ENCODE data around the gene PBX1. TPM values are rescaled to one million over a fixed set of nuclear protein-coding genes. Genes with fewer than 3 reads are reported as not detected.

Gene PBX1
- total and polyA plus RNA-seq, 4 donors, result 2.2 to 17.3 (median 5.1) TPM

GRCh38 chr1:164702216-164702615 is 143.2 kb downstream of the PBX1 start:
- Histone ChIP-seq H3K9ac (ENCODE audit: low read depth in 1 of 2, low read length in 2 of 2) (no peak overlapping the region), H3K36me3 (ENCODE audit: control insufficient read depth in 4 of 4, insufficient read depth in 3 of 4, low read depth in 1 of 4, low read length in 3 of 4) (no peaks in the 10 kb centered on the region), H3K9me3 (ENCODE audit: control insufficient read depth in 4 of 4, low read length in 3 of 4) (no peaks in the 10 kb centered on the region), H3K27ac (ENCODE audit: low read depth in 1 of 2, low read length in 2 of 2) (no peak overlapping the region), H3K4me1 (ENCODE audit: control insufficient read depth in 4 of 4, insufficient read depth in 4 of 4, low read length in 3 of 4) (no peaks in the 10 kb centered on the region), H3K27me3 (ENCODE audit: control insufficient read depth in 4 of 4, insufficient read depth in 4 of 4, low read length in 3 of 4) (no peaks in the 10 kb centered on the region), H3K4me3 (ENCODE audit: low read depth in 1 of 3, low read length in 3 of 3) (no peak overlapping the region)
- DNase-seq (ENCODE audit: low spot score), result no peak
- TF ChIP-seq, protein P1, sequence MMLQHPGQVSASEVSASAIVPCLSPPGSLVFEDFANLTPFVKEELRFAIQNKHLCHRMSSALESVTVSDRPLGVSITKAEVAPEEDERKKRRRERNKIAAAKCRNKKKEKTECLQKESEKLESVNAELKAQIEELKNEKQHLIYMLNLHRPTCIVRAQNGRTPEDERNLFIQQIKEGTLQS (IDR thresholded peaks at IDR 0.05), result no peak
- TF ChIP-seq HNF4A (conservative IDR thresholded peaks at IDR 0.05) (no peak), RAD21 (IDR thresholded peaks at IDR 0.05) (no peak), NR2F2 (IDR thresholded peaks at IDR 0.05) (no peak), YY1 (IDR thresholded peaks at IDR 0.05) (no peak), SP1 (IDR thresholded peaks at IDR 0.05) (no peak), GABPA (IDR thresholded peaks at IDR 0.05 in 1 of 2, conservative IDR thresholded peaks at IDR 0.05 in 1 of 2) (no peak), RXRA (IDR thresholded peaks at IDR 0.05) (no peak), JUND (IDR thresholded peaks at IDR 0.05) (no peak), ZBTB33 (IDR thresholded peaks at IDR 0.05) (no peak), TAF1 (conservative IDR thresholded peaks at IDR 0.05) (no peak), HNF4G (IDR thresholded peaks at IDR 0.05) (no peak)
- TF ChIP-seq, protein P2, sequence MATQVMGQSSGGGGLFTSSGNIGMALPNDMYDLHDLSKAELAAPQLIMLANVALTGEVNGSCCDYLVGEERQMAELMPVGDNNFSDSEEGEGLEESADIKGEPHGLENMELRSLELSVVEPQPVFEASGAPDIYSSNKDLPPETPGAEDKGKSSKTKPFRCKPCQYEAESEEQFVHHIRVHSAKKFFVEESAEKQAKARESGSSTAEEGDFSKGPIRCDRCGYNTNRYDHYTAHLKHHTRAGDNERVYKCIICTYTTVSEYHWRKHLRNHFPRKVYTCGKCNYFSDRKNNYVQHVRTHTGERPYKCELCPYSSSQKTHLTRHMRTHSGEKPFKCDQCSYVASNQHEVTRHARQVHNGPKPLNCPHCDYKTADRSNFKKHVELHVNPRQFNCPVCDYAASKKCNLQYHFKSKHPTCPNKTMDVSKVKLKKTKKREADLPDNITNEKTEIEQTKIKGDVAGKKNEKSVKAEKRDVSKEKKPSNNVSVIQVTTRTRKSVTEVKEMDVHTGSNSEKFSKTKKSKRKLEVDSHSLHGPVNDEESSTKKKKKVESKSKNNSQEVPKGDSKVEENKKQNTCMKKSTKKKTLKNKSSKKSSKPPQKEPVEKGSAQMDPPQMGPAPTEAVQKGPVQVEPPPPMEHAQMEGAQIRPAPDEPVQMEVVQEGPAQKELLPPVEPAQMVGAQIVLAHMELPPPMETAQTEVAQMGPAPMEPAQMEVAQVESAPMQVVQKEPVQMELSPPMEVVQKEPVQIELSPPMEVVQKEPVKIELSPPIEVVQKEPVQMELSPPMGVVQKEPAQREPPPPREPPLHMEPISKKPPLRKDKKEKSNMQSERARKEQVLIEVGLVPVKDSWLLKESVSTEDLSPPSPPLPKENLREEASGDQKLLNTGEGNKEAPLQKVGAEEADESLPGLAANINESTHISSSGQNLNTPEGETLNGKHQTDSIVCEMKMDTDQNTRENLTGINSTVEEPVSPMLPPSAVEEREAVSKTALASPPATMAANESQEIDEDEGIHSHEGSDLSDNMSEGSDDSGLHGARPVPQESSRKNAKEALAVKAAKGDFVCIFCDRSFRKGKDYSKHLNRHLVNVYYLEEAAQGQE (IDR thresholded peaks at IDR 0.05), result no peak
- TF ChIP-seq, protein P3, sequence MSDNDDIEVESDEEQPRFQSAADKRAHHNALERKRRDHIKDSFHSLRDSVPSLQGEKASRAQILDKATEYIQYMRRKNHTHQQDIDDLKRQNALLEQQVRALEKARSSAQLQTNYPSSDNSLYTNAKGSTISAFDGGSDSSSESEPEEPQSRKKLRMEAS (IDR thresholded peaks at IDR 0.05), result no peak
- TF ChIP-seq, protein P4, sequence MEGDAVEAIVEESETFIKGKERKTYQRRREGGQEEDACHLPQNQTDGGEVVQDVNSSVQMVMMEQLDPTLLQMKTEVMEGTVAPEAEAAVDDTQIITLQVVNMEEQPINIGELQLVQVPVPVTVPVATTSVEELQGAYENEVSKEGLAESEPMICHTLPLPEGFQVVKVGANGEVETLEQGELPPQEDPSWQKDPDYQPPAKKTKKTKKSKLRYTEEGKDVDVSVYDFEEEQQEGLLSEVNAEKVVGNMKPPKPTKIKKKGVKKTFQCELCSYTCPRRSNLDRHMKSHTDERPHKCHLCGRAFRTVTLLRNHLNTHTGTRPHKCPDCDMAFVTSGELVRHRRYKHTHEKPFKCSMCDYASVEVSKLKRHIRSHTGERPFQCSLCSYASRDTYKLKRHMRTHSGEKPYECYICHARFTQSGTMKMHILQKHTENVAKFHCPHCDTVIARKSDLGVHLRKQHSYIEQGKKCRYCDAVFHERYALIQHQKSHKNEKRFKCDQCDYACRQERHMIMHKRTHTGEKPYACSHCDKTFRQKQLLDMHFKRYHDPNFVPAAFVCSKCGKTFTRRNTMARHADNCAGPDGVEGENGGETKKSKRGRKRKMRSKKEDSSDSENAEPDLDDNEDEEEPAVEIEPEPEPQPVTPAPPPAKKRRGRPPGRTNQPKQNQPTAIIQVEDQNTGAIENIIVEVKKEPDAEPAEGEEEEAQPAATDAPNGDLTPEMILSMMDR (IDR thresholded peaks at IDR 0.05; ENCODE audit: low read depth, low read length, missing input control), result no peak
- 98% methylated on average over 1 of the region's 1 CpG for WGBS

- H3K36me3 ChIP-seq (ENCODE audit: control insufficient read depth in 4 of 4, insufficient read depth in 3 of 4, low read depth in 1 of 4, low read length in 3 of 4), result no peaks in the 10 kb centered on the region
- no peak overlapping the region for H3K27ac ChIP-seq (ENCODE audit: low read depth in 1 of 2, low read length in 2 of 2)
- H3K27me3 ChIP-seq (ENCODE audit: control insufficient read depth in 4 of 4, insufficient read depth in 4 of 4, low read length in 3 of 4), result no peaks in the 10 kb centered on the region
- H3K9me3 ChIP-seq (ENCODE audit: control insufficient read depth in 4 of 4, low read length in 3 of 4), result no peaks in the 10 kb centered on the region
- 90% methylated on average over 2 of the region's 2 CpGs for WGBS
- no peak for DNase-seq (ENCODE audit: low spot score)
- H3K4me3 ChIP-seq (ENCODE audit: low read depth in 1 of 3, low read length in 3 of 3), result no peak overlapping the region
- no peak overlapping the region for H3K9ac ChIP-seq (ENCODE audit: low read depth in 1 of 2, low read length in 2 of 2)
- no peaks in the 10 kb centered on the region for H3K4me1 ChIP-seq (ENCODE audit: control insufficient read depth in 4 of 4, insufficient read depth in 4 of 4, low read length in 3 of 4)
- TF ChIP-seq ZBTB33 (IDR thresholded peaks at IDR 0.05) (no peak), JUND (IDR thresholded peaks at IDR 0.05) (no peak), EGR1 (IDR thresholded peaks at IDR 0.05; ENCODE audit: low read depth in 2 of 2) (no peak), YY1 (IDR thresholded peaks at IDR 0.05) (no peak)
- TF ChIP-seq, protein P2 (IDR thresholded peaks at IDR 0.05), result no peak
- TF ChIP-seq, protein P4 (IDR thresholded peaks at IDR 0.05; ENCODE audit: low read depth, low read length, missing input control), result no peak
Measured at GRCh38 chr1:164702664-164703063, 143.7 kb downstream of the PBX1 start.
